NCI-H128 (cell line): Measurements from ENCODE around the gene RAB3GAP2.
A peak's percentile ranks its signal among the peaks of the same experiment; 100 is the strongest.
"Not testable (repeated sequence)": the region's sequence is repeated elsewhere in the genome, so short reads cannot be mapped to it uniquely, and the experiment has no call there.

Experiments
- DNase-seq: peaks from one replicate; lab custom pipeline; 2025; ENCODE audit not compliant: unreplicated experiment; lab: John Stamatoyannopoulos, UW

RAB3GAP2 gene

GRCh38 chr1:220213382-220213983 is 58.8 kb downstream of the RAB3GAP2 start:
- no peak for DNase-seq

- DNase-seq = no peak
Measured at GRCh38 chr1:220207411-220207810, 64.8 kb downstream of the RAB3GAP2 start.

GRCh38 chr1:220204758-220205157 is 67.5 kb downstream of the RAB3GAP2 start:
- DNase-seq = not testable (repeated sequence)

- DNase-seq = no peak
Measured at GRCh38 chr1:220203816-220204215, 68.4 kb downstream of the RAB3GAP2 start.

GRCh38 chr1:220198186-220199005 is 73.9 kb downstream of the RAB3GAP2 start:
- no peak for DNase-seq

- DNase-seq = no peak
Measured at GRCh38 chr1:220195701-220196100, 76.6 kb downstream of the RAB3GAP2 start.

GRCh38 chr1:220189750-220190347 is 82.4 kb downstream of the RAB3GAP2 start:
- peak; percentile 4 for DNase-seq

GRCh38 chr1:220188538-220188937 is 83.7 kb downstream of the RAB3GAP2 start:
- DNase-seq = no peak

- DNase-seq = no peak
Measured at GRCh38 chr1:220186752-220187151, 85.5 kb downstream of the RAB3GAP2 start.

- no peak for DNase-seq
Measured at GRCh38 chr1:220184506-220184905, 87.7 kb downstream of the RAB3GAP2 start.

- DNase-seq = no peak
Measured at GRCh38 chr1:220182656-220183055, 89.6 kb downstream of the RAB3GAP2 start.

- DNase-seq = no peak
Measured at GRCh38 chr1:220182111-220182510, 90.1 kb downstream of the RAB3GAP2 start.

GRCh38 chr1:220176540-220176939 is 95.7 kb downstream of the RAB3GAP2 start:
- no peak for DNase-seq

- no peak for DNase-seq
Measured at GRCh38 chr1:220170836-220171526, 101.3 kb downstream of the RAB3GAP2 start.

- not testable (repeated sequence) for DNase-seq
Measured at GRCh38 chr1:220169887-220170286, 102.4 kb downstream of the RAB3GAP2 start.

GRCh38 chr1:220166853-220167252 is 105.4 kb downstream of the RAB3GAP2 start:
- no peak for DNase-seq

- DNase-seq = no peak
Measured at GRCh38 chr1:220164517-220164916, 107.7 kb downstream of the RAB3GAP2 start.

- no peak for DNase-seq
Measured at GRCh38 chr1:220164116-220164515, 108.1 kb downstream of the RAB3GAP2 start.

- DNase-seq = no peak
Measured at GRCh38 chr1:220160027-220160426, 112.2 kb downstream of the RAB3GAP2 start.

GRCh38 chr1:220159041-220159440 is 113.2 kb downstream of the RAB3GAP2 start:
- DNase-seq = no peak

- DNase-seq = not testable (repeated sequence)
Measured at GRCh38 chr1:220158530-220158929, 113.7 kb downstream of the RAB3GAP2 start.
